H1 (cell line): ENCODE measurements around the gene HDAC2. TPM values are rescaled to one million over a fixed set of nuclear protein-coding genes. Genes with fewer than 3 reads are reported as not detected.

ENCODE experiments used
- CTCF ChIA-PET: fragments of 300-600 bp; sonication (Branson Sonifier 250); formaldehyde crosslinking; loops from one replicate; lab custom pipeline; 2021; ENCODE audit not compliant: partially characterized antibody; lab: Charles Lee
- POLR2A ChIA-PET: fragments of 300-600 bp; sonication (Branson Sonifier 250); formaldehyde crosslinking; loops from one replicate; lab custom pipeline; 2021; ENCODE audit warnings: inconsistent platforms; ENCODE audit not compliant: partially characterized antibody; lab: Charles Lee
- DNase-seq, 2 experiments: peaks; one replicate each; pipeline versions ENCODE4 v3.0.0 to v3.0.0-alpha.2; 2010 to 2022; ENCODE audit warnings: low spot score in 2 of 2, low read depth in 1 of 2, mixed read lengths in 1 of 2
- FAIRE-seq: peaks from 2 replicates; lab custom pipeline; 2011; peaks lifted over from hg19 to GRCh38; lab: Jason Lieb, UNC
- H2AFZ ChIP-seq: 2 replicates; pipeline ENCODE4 v1.8.1; 2012; ENCODE audit warnings: low read length, inconsistent platforms
- H2AK5ac ChIP-seq: 2 replicates; pipeline ENCODE4 v1.6.1; 2013; ENCODE audit warnings: low read depth, low read length
- H2BK120ac ChIP-seq: replicated peaks from 2 replicates; pipeline ENCODE3; 2013; ENCODE audit warnings: low read depth, low read length, inconsistent platforms
- H2BK12ac ChIP-seq: 2 replicates; pipeline ENCODE4 v1.6.1; 2013; ENCODE audit warnings: low read depth, low read length
- H2BK15ac ChIP-seq: 2 replicates; pipeline ENCODE4 v1.6.1; 2013; ENCODE audit warnings: low read length
- H2BK20ac ChIP-seq: 2 replicates; pipeline ENCODE4 v1.6.1; 2013; ENCODE audit warnings: low read length
- H2BK5ac ChIP-seq: 2 replicates; pipeline ENCODE4 v1.6.1; 2013; ENCODE audit warnings: low read depth, low read length
- H3K14ac ChIP-seq: 2 replicates; pipeline ENCODE4 v1.6.1; 2013; ENCODE audit warnings: inconsistent platforms; ENCODE audit not compliant: insufficient read length
- H3K18ac ChIP-seq: 2 replicates; pipeline ENCODE4 v1.6.1; 2013; ENCODE audit warnings: low read length; ENCODE audit errors: extremely low read depth
- H3K23ac ChIP-seq: 2 replicates; pipeline ENCODE4 v1.6.1; 2013; ENCODE audit warnings: inconsistent platforms; ENCODE audit not compliant: insufficient read length
- H3K23me2 ChIP-seq: 2 replicates; pipeline ENCODE4 v1.6.1; 2013; ENCODE audit warnings: low read depth, low read length
- H3K27ac ChIP-seq: 2 replicates; pipeline ENCODE4 v1.6.1; 2011; ENCODE audit warnings: low read depth, low read length, inconsistent platforms
- H3K27me3 ChIP-seq, 4 experiments: replicated peaks in 1 of 4; 1 replicate in 1 of 4; 2 replicates in 3 of 4; pipeline versions ENCODE4 v1.6.1 to v1.8.1; 2011 to 2013; ENCODE audit warnings: low read length in 3 of 4, mild to moderate bottlenecking in 3 of 4, inconsistent platforms in 2 of 4, mixed read lengths in 2 of 4, moderate library complexity in 1 of 4; ENCODE audit not compliant: control insufficient read depth in 3 of 4, insufficient read depth in 3 of 4; ENCODE audit errors: extremely low read depth in 1 of 4
- H3K36me3 ChIP-seq, 4 experiments: 2 replicates each; pipeline versions ENCODE4 v1.6.1 to v1.8.1; 2011 to 2013; ENCODE audit warnings: mild to moderate bottlenecking in 4 of 4, low read length in 3 of 4, moderate library complexity in 2 of 4, control low read depth in 1 of 4, inconsistent platforms in 1 of 4; ENCODE audit not compliant: insufficient read depth in 4 of 4, control insufficient read depth in 2 of 4
- H3K4ac ChIP-seq: replicated peaks from 2 replicates; pipeline ENCODE3; 2013; ENCODE audit warnings: low read length, low read depth, mixed read lengths, inconsistent platforms; ENCODE audit not compliant: insufficient read length
- H3K4me1 ChIP-seq, 4 experiments: replicated peaks in 1 of 4; 1 replicate in 1 of 4; 2 replicates in 3 of 4; pipeline versions ENCODE4 v1.6.1 to v1.8.1; 2011 to 2013; ENCODE audit warnings: low read length in 3 of 4, inconsistent platforms in 2 of 4, mixed read lengths in 1 of 4; ENCODE audit not compliant: insufficient read depth in 4 of 4, control insufficient read depth in 3 of 4
- H3K4me2 ChIP-seq, 2 experiments: 2 replicates each; pipeline versions ENCODE4 v1.6.1 to v1.8.1; 2011 to 2013; ENCODE audit warnings: low read depth in 2 of 2, low read length in 2 of 2, control low read depth in 1 of 2, inconsistent platforms in 1 of 2, mild to moderate bottlenecking in 1 of 2; ENCODE audit not compliant: insufficient read depth in 1 of 2
- H3K4me3 ChIP-seq, 4 experiments: fragments of 200-600, 300-600 bp in 1 of 4; sonication (generic), shearing (Covaris generic), sonication (Bioruptor Twin) in 1 of 4; 2 replicates each; pipeline versions ENCODE4 v1.5.1 to v1.8.1; 2011 to 2016; ENCODE audit warnings: low read length in 4 of 4, low read depth in 3 of 4, control low read depth in 2 of 4, inconsistent platforms in 2 of 4, mild to moderate bottlenecking in 2 of 4, mixed read lengths in 1 of 4, moderate library complexity in 1 of 4; ENCODE audit not compliant: insufficient read depth in 2 of 4; ENCODE audit errors: extremely low read depth in 1 of 4
- H3K56ac ChIP-seq: replicated peaks from 2 replicates; pipeline ENCODE3; 2013; ENCODE audit warnings: low read depth, mild to moderate bottlenecking, mixed read lengths, low read length, inconsistent platforms; ENCODE audit not compliant: insufficient read length
- H3K79me1 ChIP-seq: 2 replicates; pipeline ENCODE4 v1.6.1; 2013; ENCODE audit warnings: low read depth, low read length, control low read depth
- H3K79me2 ChIP-seq, 2 experiments: 2 replicates each; pipeline versions ENCODE4 v1.6.1 to v1.8.1; 2012 to 2013; ENCODE audit warnings: low read length in 2 of 2, mild to moderate bottlenecking in 2 of 2, inconsistent platforms in 1 of 2; ENCODE audit not compliant: insufficient read depth in 2 of 2, control insufficient read depth in 1 of 2
- H3K9ac ChIP-seq, 4 experiments: replicated peaks in 1 of 4; 1 replicate in 1 of 4; 2 replicates in 3 of 4; pipeline versions ENCODE4 v1.6.1 to v1.8.1; 2011 to 2013; ENCODE audit warnings: low read depth in 3 of 4, low read length in 3 of 4, control low read depth in 2 of 4, mild to moderate bottlenecking in 2 of 4, moderate library complexity in 2 of 4, inconsistent platforms in 1 of 4; ENCODE audit errors: extremely low read depth in 1 of 4
- H3K9me3 ChIP-seq, 2 experiments: 2 replicates each; pipeline versions ENCODE4 v1.6.1 to v1.8.1; 2012 to 2013; ENCODE audit warnings: mild to moderate bottlenecking in 2 of 2, moderate library complexity in 2 of 2, control low read depth in 1 of 2, inconsistent platforms in 1 of 2, low read depth in 1 of 2, low read length in 1 of 2, mixed read lengths in 1 of 2; ENCODE audit not compliant: insufficient read depth in 2 of 2
- H4K20me1 ChIP-seq, 2 experiments: replicated peaks in 1 of 2; 2 replicates each; pipeline versions ENCODE3 to v1.8.1; 2011 to 2013; ENCODE audit warnings: inconsistent platforms in 2 of 2, low read length in 2 of 2, mild to moderate bottlenecking in 1 of 2; ENCODE audit not compliant: insufficient read depth in 2 of 2, control insufficient read depth in 1 of 2
- H4K5ac ChIP-seq: 2 replicates; pipeline ENCODE4 v1.6.1; 2013; ENCODE audit warnings: low read length, low read depth, mixed read lengths, inconsistent platforms; ENCODE audit not compliant: insufficient read length
- H4K8ac ChIP-seq: 2 replicates; pipeline ENCODE4 v1.8.0; 2013; ENCODE audit warnings: mild to moderate bottlenecking, moderate library complexity, low read length, inconsistent platforms; ENCODE audit not compliant: insufficient read depth; ENCODE audit errors: extremely low read depth
- H4K91ac ChIP-seq: replicated peaks from 2 replicates; pipeline ENCODE3; 2013; ENCODE audit warnings: low read length, mixed read lengths, inconsistent platforms; ENCODE audit not compliant: insufficient read length
- SP1 ChIP-seq: IDR thresholded peaks from 2 replicates; pipeline ENCODE4 v1.6.1; 2011; ENCODE audit warnings: low read depth, low read length
- polyA plus RNA-seq, 7 experiments: library from polyadenylated mRNA; depleted of rRNA in 3 of 7; stranded (reverse) in 5 of 7; unstranded in 2 of 7; fragments of >200 nt in 5 of 7; fragments of 200-250 nt in 2 of 7; gene quantifications; 1 replicate in 5 of 7; 2 replicates in 1 of 7; 4 replicates in 1 of 7; pipeline versions ENCODE4 v1.2.1 to v1.2.3, GENCODE V29; 2011 to 2013; ENCODE audit warnings: missing spikeins in 2 of 7, mixed read lengths in 2 of 7
- total RNA-seq: library from RNA; stranded (reverse); fragmentation: NEBNext Ultra II Directional; extraction: Animal tissue kit (Norgen Biotek cat#: 25700); gene quantifications from 2 replicates; pipeline ENCODE4 v1.2.1, GENCODE V29; 2021

HDAC2 gene
- total and polyA plus RNA-seq, 2 of the 8 experiments (the other 6 are each of a cell fraction or from before 2014, with no cell fraction given) = 323 to 374 TPM

DNA sequence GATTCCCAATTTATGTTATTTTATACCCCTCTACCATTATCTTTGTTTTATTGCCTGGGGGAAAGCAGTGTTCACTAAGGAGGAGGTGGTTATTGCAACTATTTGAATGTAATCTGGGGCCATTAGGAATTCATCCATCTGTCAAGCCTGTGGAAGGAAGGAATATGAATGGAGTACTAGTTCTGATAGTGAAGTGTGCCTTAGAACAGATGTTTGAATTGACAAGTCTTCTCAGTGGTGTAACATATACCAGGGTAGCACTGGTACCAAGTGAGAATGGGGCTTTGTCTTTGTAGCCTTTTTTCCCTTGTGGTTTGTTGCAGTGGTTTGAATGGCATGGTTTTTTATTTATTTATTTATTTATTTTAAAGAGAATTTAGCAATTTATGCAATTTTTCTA is 27.9 kb upstream of the HDAC2 start:
- DNase-seq (no peak), FAIRE-seq (no peak)
- Histone ChIP-seq H3K79me2 (no peaks in the 10 kb centered on the region), H4K8ac (no peak overlapping the region), H3K4me1 (peaks cover 0 to 8% (median 7%) of the 10 kb centered on the region in 4 experiments; a peak in 5 of 7 replicates), H4K20me1 (no peaks in the 10 kb centered on the region), H2BK120ac (no peak overlapping the region), H3K14ac (no peak overlapping the region), H3K23ac (no peak overlapping the region), H2BK5ac (no peak overlapping the region), H3K23me2 (no peaks in the 10 kb centered on the region; the same call in 1 of the 2 replicates), H3K79me1 (no peaks in the 10 kb centered on the region), H4K91ac (no peak overlapping the region), H4K5ac (no peak overlapping the region), H2BK20ac (no peak overlapping the region), H3K27me3 (no peaks in the 10 kb centered on the region), H3K56ac (no peak overlapping the region), H2BK15ac (no peak overlapping the region), H2AFZ (no peak overlapping the region), H2AK5ac (no peak overlapping the region), H3K4me3 (no peak overlapping the region), H3K36me3 (no peaks in the 10 kb centered on the region; a peak in 1 of 8 replicates), H3K4me2 (no peak overlapping the region), H3K9me3 (no peaks in the 10 kb centered on the region), H2BK12ac (no peak overlapping the region), H3K9ac (no peak overlapping the region), H3K27ac (no peak overlapping the region), H3K18ac (no peak overlapping the region), H3K4ac (no peak overlapping the region)
- no peak for TF ChIP-seq SP1
- POLR2A ChIA-PET = no interaction called here
- CTCF ChIA-PET = interaction anchor here (0.7 kb wide), 2 partner anchors 47 to 1246 kb away, joined by 3 read pairs; no protein-coding TSS in a partner anchor
